ENCODE measurements around the gene PLLP. TPM values are rescaled to one million over a fixed set of nuclear protein-coding genes. Genes with fewer than 3 reads are reported as not detected.

The PLLP gene
- total RNA-seq, 1 donor from 2014 or later, result 1.1 TPM

GRCh38 chr16:57244767-57245471, 39.6 kb downstream of the PLLP start, which contains the start of gene ARL2BP:
ARL2BP (plus strand) TSS chr16:57245259; CDS start chr16:57245368, 109 bp downstream.
- Mint-ChIP-seq H3K4me3 (peak within 1 kb of the TSS; percentile 85), H3K27me3 (ENCODE audit: low read depth) (no peaks in the 10 kb centered on the region), H3K4me1 (peaks cover 14% of the 10 kb centered on the region), H3K9me3 (no peaks in the 10 kb centered on the region), H3K36me3 (peaks cover 6% of the 10 kb centered on the region), H3K27ac (peak within 1 kb of the TSS; percentile 92)
- TF ChIP-seq, protein P1, sequence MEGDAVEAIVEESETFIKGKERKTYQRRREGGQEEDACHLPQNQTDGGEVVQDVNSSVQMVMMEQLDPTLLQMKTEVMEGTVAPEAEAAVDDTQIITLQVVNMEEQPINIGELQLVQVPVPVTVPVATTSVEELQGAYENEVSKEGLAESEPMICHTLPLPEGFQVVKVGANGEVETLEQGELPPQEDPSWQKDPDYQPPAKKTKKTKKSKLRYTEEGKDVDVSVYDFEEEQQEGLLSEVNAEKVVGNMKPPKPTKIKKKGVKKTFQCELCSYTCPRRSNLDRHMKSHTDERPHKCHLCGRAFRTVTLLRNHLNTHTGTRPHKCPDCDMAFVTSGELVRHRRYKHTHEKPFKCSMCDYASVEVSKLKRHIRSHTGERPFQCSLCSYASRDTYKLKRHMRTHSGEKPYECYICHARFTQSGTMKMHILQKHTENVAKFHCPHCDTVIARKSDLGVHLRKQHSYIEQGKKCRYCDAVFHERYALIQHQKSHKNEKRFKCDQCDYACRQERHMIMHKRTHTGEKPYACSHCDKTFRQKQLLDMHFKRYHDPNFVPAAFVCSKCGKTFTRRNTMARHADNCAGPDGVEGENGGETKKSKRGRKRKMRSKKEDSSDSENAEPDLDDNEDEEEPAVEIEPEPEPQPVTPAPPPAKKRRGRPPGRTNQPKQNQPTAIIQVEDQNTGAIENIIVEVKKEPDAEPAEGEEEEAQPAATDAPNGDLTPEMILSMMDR (IDR thresholded peaks at IDR 0.05; ENCODE audit: unreplicated experiment), result no peak
- DNase-seq (ENCODE audit: low spot score in 2 of 2, unreplicated experiment in 2 of 2), result peak; percentile 96 to 97

GRCh38 chr16:57244463-57244766, 40.1 kb downstream of the PLLP start:
- Mint-ChIP-seq H3K4me3 (peak overlapping the region; percentile 85), H3K36me3 (peaks cover 5% of the 10 kb centered on the region), H3K27ac (peak overlapping the region; percentile 92), H3K4me1 (peaks cover 14% of the 10 kb centered on the region), H3K27me3 (ENCODE audit: low read depth) (no peaks in the 10 kb centered on the region), H3K9me3 (no peaks in the 10 kb centered on the region)
- TF ChIP-seq, protein P1 (IDR thresholded peaks at IDR 0.05; ENCODE audit: unreplicated experiment), result no peak
- no peak for DNase-seq (ENCODE audit: low spot score in 2 of 2, unreplicated experiment in 2 of 2)

GRCh38 chr16:57242650-57243049, 41.8 kb downstream of the PLLP start:
- DNase-seq (ENCODE audit: low spot score in 2 of 2, unreplicated experiment in 2 of 2), result no peak
- Mint-ChIP-seq H3K36me3 (peaks cover 12% of the 10 kb centered on the region), H3K27ac (no peak overlapping the region), H3K9me3 (no peaks in the 10 kb centered on the region), H3K4me1 (peaks cover 14% of the 10 kb centered on the region), H3K27me3 (ENCODE audit: low read depth) (no peaks in the 10 kb centered on the region), H3K4me3 (no peak overlapping the region)
- TF ChIP-seq, protein P1 (IDR thresholded peaks at IDR 0.05; ENCODE audit: unreplicated experiment), result no peak

GRCh38 chr16:57240851-57241250, 43.6 kb downstream of the PLLP start:
- peak overlapping the region; percentile 74 for H3K27ac Mint-ChIP-seq
- H3K36me3 Mint-ChIP-seq, result peaks cover 19% of the 10 kb centered on the region
- H3K4me3 Mint-ChIP-seq, result no peak overlapping the region

DNA sequence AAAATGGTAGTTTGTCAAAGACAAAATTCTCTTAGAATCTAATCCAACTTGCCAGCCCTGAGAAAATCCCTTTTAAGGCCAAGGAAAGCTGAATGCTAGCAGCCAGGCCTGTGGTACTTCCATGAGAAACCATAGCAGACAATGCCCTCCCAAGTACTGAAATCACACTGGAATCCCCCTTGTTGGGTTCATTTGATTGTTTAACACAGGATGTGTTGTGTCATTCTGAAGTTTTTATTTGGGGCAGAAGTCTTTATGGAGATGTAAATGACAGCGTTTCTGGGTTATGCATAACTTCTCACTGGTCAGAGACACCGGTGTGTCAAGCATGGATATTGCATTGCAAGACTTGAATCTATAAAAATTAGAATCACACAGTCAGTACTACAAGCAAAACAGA, 45.4 kb downstream of the PLLP start:
- TF ChIP-seq, protein P1 (IDR thresholded peaks at IDR 0.05; ENCODE audit: unreplicated experiment), result no peak
- H3K36me3 Mint-ChIP-seq, result peaks cover 32% of the 10 kb centered on the region
- no peak overlapping the region for H3K4me3 Mint-ChIP-seq
- peaks cover 5% of the 10 kb centered on the region for H3K9me3 Mint-ChIP-seq
- H3K27me3 Mint-ChIP-seq (ENCODE audit: low read depth), result no peaks in the 10 kb centered on the region
- no peaks in the 10 kb centered on the region for H3K4me1 Mint-ChIP-seq
- H3K27ac Mint-ChIP-seq, result no peak overlapping the region
- DNase-seq (ENCODE audit: low spot score in 2 of 2, unreplicated experiment in 2 of 2), result no peak

More at GRCh38 chr16:57240851-57241250, 43.6 kb downstream of the PLLP start:
- Mint-ChIP-seq H3K27me3 (ENCODE audit: low read depth) (no peaks in the 10 kb centered on the region), H3K9me3 (peaks cover 5% of the 10 kb centered on the region), H3K4me1 (peaks cover 9% of the 10 kb centered on the region)
- TF ChIP-seq, protein P1 (IDR thresholded peaks at IDR 0.05; ENCODE audit: unreplicated experiment), result no peak
- no peak for DNase-seq (ENCODE audit: low spot score in 2 of 2, unreplicated experiment in 2 of 2)
